Mesothelial cell of epicardium (in vitro differentiated cells): ENCODE data around the gene DNAJC7. TPM values are rescaled to one million over a fixed set of nuclear protein-coding genes. Genes with fewer than 3 reads are reported as not detected.

ENCODE experiments used
- DNase-seq, 2 experiments: peaks; one replicate each; pipeline ENCODE4 v3.0.0; 2021; ENCODE audit warnings: low spot score in 2 of 2; ENCODE audit not compliant: unreplicated experiment in 2 of 2
- H3K27ac Mint-ChIP-seq: 2 replicates; pipeline ENCODE4 v1.8.0; 2021; ENCODE audit warnings: mixed read lengths
- H3K27me3 Mint-ChIP-seq: 2 replicates; pipeline ENCODE4 v1.8.0; 2021; ENCODE audit warnings: low read depth, mixed read lengths
- H3K36me3 Mint-ChIP-seq: 2 replicates; pipeline ENCODE4 v1.8.0; 2021; ENCODE audit warnings: mixed read lengths
- H3K4me1 Mint-ChIP-seq: 2 replicates; pipeline ENCODE4 v1.8.0; 2021; ENCODE audit warnings: mixed read lengths
- H3K4me3 Mint-ChIP-seq: 2 replicates; pipeline ENCODE4 v1.8.0; 2021; ENCODE audit warnings: mild to moderate bottlenecking, moderate library complexity, mixed read lengths
- H3K9me3 Mint-ChIP-seq: 2 replicates; pipeline ENCODE4 v1.8.0; 2021; ENCODE audit warnings: mixed read lengths
- CTCF ChIP-seq: fragments of 200-600 bp; sonication (generic); IDR thresholded peaks from one replicate; pipeline ENCODE4 v1.5.0; 2021; ENCODE audit warnings: antibody characterized with exemption; ENCODE audit not compliant: unreplicated experiment
- total RNA-seq: library from RNA; stranded (reverse); gene quantifications from 3 replicates; pipeline ENCODE4 v1.2.1, GENCODE V29; 2021

Gene DNAJC7
- total RNA-seq, 1 donor from 2014 or later: 103 TPM

DNA sequence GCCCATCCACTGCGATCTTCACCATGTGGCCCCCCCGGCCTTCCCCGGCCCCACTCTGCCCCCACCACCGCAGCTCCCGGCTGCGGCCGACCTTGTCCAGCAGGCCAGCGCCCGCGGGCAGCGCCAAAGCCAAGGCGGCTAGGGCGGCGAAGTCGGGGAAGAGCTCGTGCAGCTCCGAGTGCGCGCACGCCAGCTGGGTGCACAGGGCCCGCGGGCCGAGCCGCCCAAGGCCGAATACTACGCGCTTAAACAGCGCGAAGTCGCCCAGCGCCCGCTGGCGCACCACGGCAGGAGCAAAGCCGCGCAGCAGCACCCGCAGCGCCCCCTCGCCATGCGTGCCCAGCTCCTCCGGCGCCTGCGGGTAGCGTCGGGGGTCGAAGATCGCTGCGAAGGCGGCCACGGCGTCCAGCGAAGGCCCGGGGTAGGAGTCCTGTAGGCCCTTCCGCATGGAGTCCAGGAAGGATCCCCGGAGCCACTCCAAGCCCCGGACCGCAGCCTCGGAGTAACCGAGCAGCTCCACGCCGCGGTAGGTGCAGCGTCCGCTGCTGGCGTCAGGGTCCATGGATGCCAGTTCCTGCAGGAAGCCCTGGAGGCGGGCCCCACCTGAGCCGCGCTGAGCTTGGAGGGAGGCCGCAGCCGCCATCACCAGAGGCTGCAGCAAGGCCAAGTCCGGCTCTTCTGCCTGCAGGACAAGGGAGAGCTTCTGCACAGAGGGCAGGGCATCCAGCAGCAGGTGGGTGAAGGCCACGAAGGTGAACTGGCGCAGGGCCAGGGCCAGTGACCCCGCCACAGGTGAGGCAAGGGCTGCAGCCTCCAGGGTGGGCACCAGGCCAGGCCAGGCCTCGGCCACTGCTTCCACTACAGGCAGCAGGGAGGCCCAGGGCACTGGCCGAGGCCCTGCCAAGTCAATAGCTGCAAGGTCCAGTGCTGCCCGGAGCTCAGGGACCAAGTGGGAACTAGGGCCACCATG, 22.8 kb upstream of the DNAJC7 start:
- no peak for TF ChIP-seq CTCF
- no peaks in the 10 kb centered on the region for H3K9me3 Mint-ChIP-seq
- no peaks in the 10 kb centered on the region for H3K36me3 Mint-ChIP-seq
- peaks cover 8% of the 10 kb centered on the region for H3K4me1 Mint-ChIP-seq
- H3K4me3 Mint-ChIP-seq: no peak overlapping the region
- no peaks in the 10 kb centered on the region for H3K27me3 Mint-ChIP-seq
- DNase-seq: no peak
- H3K27ac Mint-ChIP-seq: no peak overlapping the region

- no peak for TF ChIP-seq CTCF
- DNase-seq: no peak
- no peaks in the 10 kb centered on the region for H3K36me3 Mint-ChIP-seq
- H3K27me3 Mint-ChIP-seq: no peaks in the 10 kb centered on the region
- peak overlapping the region; percentile 25 for H3K27ac Mint-ChIP-seq
- H3K4me1 Mint-ChIP-seq: peaks cover 10% of the 10 kb centered on the region
- H3K9me3 Mint-ChIP-seq: no peaks in the 10 kb centered on the region
- H3K4me3 Mint-ChIP-seq: no peak overlapping the region
Observed at GRCh38 chr17:42038221-42038973, 21.2 kb upstream of the DNAJC7 start.

DNA sequence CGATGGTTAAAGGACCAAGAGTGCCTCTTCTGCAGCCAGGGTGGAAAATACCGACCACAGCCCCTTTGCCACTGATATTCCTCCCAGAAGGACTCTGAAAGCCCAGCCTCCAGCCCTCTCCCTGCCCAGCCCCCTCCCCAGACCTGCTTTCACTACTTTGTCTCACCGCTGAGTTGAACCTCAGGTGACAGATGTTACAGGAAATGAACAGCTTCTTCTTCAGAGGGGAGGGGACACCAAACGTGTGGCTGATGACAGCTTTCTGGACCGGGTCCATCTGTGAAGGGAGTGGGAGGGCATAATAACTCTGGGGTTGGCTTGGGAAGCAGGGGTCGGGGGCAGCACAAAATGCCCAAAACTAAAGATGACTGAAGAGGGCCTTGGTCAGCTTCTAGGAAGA, 16.8 kb upstream of the DNAJC7 start:
- Mint-ChIP-seq H3K4me1 (peaks cover 10% of the 10 kb centered on the region), H3K36me3 (no peaks in the 10 kb centered on the region), H3K9me3 (no peaks in the 10 kb centered on the region), H3K4me3 (no peak overlapping the region), H3K27me3 (no peaks in the 10 kb centered on the region), H3K27ac (no peak overlapping the region)
- TF ChIP-seq CTCF: no peak
- no peak for DNase-seq

DNA sequence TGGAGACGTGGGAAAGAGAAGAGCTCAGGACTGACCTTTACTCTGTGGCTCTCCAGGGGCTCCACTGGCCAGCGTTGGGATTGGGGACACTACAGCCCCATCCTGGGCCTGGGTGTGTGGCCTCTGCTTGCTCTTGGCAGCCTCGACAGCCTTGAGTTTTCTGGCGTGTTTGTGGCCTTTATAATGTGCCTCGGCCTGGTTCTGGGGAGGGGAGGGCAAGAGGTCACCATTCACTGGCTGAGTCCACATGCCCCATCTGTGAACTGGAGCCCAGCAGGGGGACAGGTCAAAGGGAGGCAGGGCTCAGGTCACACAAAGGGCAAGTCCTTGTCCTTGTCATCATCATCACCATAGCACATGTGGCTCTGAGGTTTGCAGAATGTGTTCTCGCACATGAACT, 14.3 kb upstream of the DNAJC7 start:
- Mint-ChIP-seq H3K9me3 (no peaks in the 10 kb centered on the region), H3K36me3 (no peaks in the 10 kb centered on the region), H3K4me3 (no peak overlapping the region), H3K27me3 (no peaks in the 10 kb centered on the region), H3K4me1 (peaks cover 6% of the 10 kb centered on the region), H3K27ac (no peak overlapping the region)
- TF ChIP-seq CTCF: no peak
- DNase-seq: no peak

GRCh38 chr17:42028791-42029127, 11.5 kb upstream of the DNAJC7 start:
- Mint-ChIP-seq H3K36me3 (peaks cover 3% of the 10 kb centered on the region), H3K9me3 (no peaks in the 10 kb centered on the region), H3K27me3 (no peaks in the 10 kb centered on the region), H3K4me1 (peaks cover 8% of the 10 kb centered on the region), H3K4me3 (no peak overlapping the region), H3K27ac (no peak overlapping the region)
- no peak for TF ChIP-seq CTCF
- DNase-seq: no peak
